ENCODE results near the gene DZIP1L.

DZIP1L gene

DNA sequence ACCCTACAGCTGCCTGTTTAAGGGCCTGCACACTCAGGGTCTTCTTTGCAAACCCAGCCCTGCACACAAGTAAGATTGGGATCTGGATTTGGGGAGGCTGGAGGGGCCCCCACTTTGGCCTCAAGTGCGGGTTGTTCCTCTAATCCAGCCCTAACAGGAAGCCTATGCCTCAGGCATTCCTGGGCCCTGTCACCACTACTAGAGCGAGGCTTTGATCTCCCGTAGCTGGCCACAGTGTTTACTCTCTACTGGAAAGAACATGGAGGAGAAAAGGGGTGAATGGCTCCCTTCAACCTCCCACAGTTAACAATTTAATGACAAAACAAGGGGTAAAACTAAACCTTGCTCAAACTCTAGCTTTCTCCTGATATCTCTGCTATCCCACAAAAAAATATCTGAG is 48.4 kb downstream of the DZIP1L start:
- TF ChIP-seq EZH2phosphoT487 (conservative IDR thresholded peaks at IDR 0.05; ENCODE audit: low read length), result no peak
- TF ChIP-seq, protein P1, sequence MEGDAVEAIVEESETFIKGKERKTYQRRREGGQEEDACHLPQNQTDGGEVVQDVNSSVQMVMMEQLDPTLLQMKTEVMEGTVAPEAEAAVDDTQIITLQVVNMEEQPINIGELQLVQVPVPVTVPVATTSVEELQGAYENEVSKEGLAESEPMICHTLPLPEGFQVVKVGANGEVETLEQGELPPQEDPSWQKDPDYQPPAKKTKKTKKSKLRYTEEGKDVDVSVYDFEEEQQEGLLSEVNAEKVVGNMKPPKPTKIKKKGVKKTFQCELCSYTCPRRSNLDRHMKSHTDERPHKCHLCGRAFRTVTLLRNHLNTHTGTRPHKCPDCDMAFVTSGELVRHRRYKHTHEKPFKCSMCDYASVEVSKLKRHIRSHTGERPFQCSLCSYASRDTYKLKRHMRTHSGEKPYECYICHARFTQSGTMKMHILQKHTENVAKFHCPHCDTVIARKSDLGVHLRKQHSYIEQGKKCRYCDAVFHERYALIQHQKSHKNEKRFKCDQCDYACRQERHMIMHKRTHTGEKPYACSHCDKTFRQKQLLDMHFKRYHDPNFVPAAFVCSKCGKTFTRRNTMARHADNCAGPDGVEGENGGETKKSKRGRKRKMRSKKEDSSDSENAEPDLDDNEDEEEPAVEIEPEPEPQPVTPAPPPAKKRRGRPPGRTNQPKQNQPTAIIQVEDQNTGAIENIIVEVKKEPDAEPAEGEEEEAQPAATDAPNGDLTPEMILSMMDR (IDR thresholded peaks at IDR 0.05; ENCODE audit: insufficient read depth, low read length, poor library complexity, severe bottlenecking), result no peak

DNA sequence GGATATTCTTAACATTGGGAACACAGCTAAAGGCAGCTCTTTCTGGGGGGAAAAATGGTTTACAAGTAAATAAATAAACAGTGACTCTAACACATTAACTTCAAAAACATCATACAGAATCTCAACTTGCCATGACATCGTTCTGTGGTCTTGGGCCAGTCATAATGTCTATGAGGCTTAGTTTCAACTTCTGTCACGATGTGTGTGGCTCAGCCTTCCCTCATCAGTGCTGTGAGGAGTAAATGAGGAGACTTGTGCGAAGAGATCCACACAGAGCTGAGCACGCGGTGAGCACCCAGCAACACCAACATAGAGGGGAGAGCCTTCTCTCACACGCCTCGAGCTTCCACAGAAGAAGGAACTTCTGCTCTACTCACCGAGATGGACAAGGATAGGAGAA is 49.0 kb downstream of the DZIP1L start:
- Histone ChIP-seq H3K36me3 (ENCODE audit: low read length) (no peaks in the 10 kb centered on the region), H3K4me2 (ENCODE audit: low read depth, low read length, poor library complexity, severe bottlenecking) (no peak overlapping the region), H3F3A (ENCODE audit: insufficient read depth) (no peaks in the 10 kb centered on the region), H3K9me2 (replicated peaks; ENCODE audit: insufficient read depth, low read length) (no peaks in the 10 kb centered on the region), H3K9ac (ENCODE audit: low read length) (no peak overlapping the region), H2AFZ (ENCODE audit: low read depth, low read length, severe bottlenecking) (no peak overlapping the region), H3K4me3 (ENCODE audit: insufficient read depth, low read length, poor library complexity, severe bottlenecking) (no peak overlapping the region), H3K27ac (ENCODE audit: low read depth, low read length) (no peak overlapping the region), H4K20me1 (ENCODE audit: low read depth, low read length) (no peaks in the 10 kb centered on the region), H3K27me3 (ENCODE audit: low read length) (0 out of 2 replicates have a peak, but pooled peaks cover 5% of the 10 kb centered on the region), H3K79me2 (ENCODE audit: insufficient read depth, low read length) (no peaks in the 10 kb centered on the region), H3K9me3 (ENCODE audit: insufficient read depth, low read length) (no peaks in the 10 kb centered on the region)
- TF ChIP-seq, protein P1 (IDR thresholded peaks at IDR 0.05; ENCODE audit: insufficient read depth, low read length, poor library complexity, severe bottlenecking), result no peak
- no peak for TF ChIP-seq EZH2phosphoT487 (conservative IDR thresholded peaks at IDR 0.05; ENCODE audit: low read length)

More for the DNA sequence above, 48.4 kb downstream of the DZIP1L start:
- no peak overlapping the region for H3K4me3 ChIP-seq (ENCODE audit: insufficient read depth, low read length, poor library complexity, severe bottlenecking)
- H3K4me2 ChIP-seq (ENCODE audit: low read depth, low read length, poor library complexity, severe bottlenecking), result no peak overlapping the region
- H4K20me1 ChIP-seq (ENCODE audit: low read depth, low read length), result no peaks in the 10 kb centered on the region
- no peaks in the 10 kb centered on the region for H3F3A ChIP-seq (ENCODE audit: insufficient read depth)
- H3K36me3 ChIP-seq (ENCODE audit: low read length), result no peaks in the 10 kb centered on the region
- H2AFZ ChIP-seq (ENCODE audit: low read depth, low read length, severe bottlenecking), result no peak overlapping the region
- H3K27me3 ChIP-seq (ENCODE audit: low read length), result 0 out of 2 replicates have a peak, but pooled peaks cover 5% of the 10 kb centered on the region
- H3K79me2 ChIP-seq (ENCODE audit: insufficient read depth, low read length), result no peaks in the 10 kb centered on the region
- no peaks in the 10 kb centered on the region for H3K9me2 ChIP-seq (replicated peaks; ENCODE audit: insufficient read depth, low read length)
- H3K27ac ChIP-seq (ENCODE audit: low read depth, low read length), result no peak overlapping the region
- no peaks in the 10 kb centered on the region for H3K9me3 ChIP-seq (ENCODE audit: insufficient read depth, low read length)
- H3K9ac ChIP-seq (ENCODE audit: low read length), result no peak overlapping the region

DNA sequence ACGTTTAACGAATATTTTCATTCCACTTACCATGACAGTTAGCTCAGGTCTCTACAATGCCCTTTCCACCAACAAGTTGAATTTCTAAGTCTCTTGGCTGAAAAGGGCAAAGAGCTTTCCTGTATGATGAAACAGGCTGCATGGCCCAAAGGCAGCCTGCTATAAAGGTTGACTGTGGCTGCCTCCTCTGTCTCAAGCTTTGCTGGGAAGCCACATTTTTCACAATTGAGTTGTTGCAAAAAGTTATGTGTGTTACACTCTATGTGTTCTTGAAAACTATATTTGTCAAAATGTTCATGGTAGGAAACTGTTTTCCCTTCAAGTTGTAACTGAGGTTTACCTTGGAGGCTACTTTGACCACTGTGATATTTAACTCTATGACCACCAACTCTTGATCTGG is 49.5 kb downstream of the DZIP1L start:
- no peaks in the 10 kb centered on the region for H4K20me1 ChIP-seq (ENCODE audit: low read depth, low read length)
- H3K9me2 ChIP-seq (replicated peaks; ENCODE audit: insufficient read depth, low read length), result no peaks in the 10 kb centered on the region
- no peaks in the 10 kb centered on the region for H3K36me3 ChIP-seq (ENCODE audit: low read length)
- H3F3A ChIP-seq (ENCODE audit: insufficient read depth), result no peaks in the 10 kb centered on the region
- no peak overlapping the region for H2AFZ ChIP-seq (ENCODE audit: low read depth, low read length, severe bottlenecking)
- H3K4me3 ChIP-seq (ENCODE audit: insufficient read depth, low read length, poor library complexity, severe bottlenecking), result no peak overlapping the region
- TF ChIP-seq, protein P1 (IDR thresholded peaks at IDR 0.05; ENCODE audit: insufficient read depth, low read length, poor library complexity, severe bottlenecking), result no peak
- TF ChIP-seq EZH2phosphoT487 (conservative IDR thresholded peaks at IDR 0.05; ENCODE audit: low read length), result no peak
- no peak overlapping the region for H3K4me2 ChIP-seq (ENCODE audit: low read depth, low read length, poor library complexity, severe bottlenecking)
- no peaks in the 10 kb centered on the region for H3K79me2 ChIP-seq (ENCODE audit: insufficient read depth, low read length)
- H3K27me3 ChIP-seq (ENCODE audit: low read length), result 0 out of 2 replicates have a peak, but pooled peaks cover 5% of the 10 kb centered on the region
- no peak overlapping the region for H3K9ac ChIP-seq (ENCODE audit: low read length)
- no peaks in the 10 kb centered on the region for H3K9me3 ChIP-seq (ENCODE audit: insufficient read depth, low read length)
- H3K27ac ChIP-seq (ENCODE audit: low read depth, low read length), result no peak overlapping the region

All from SU-DHL-6 (cell line).